WTC11 (cell line): ENCODE measurements around the gene AFF2.

Source experiments
- CREB1 ChIP-seq: sonication (generic); formaldehyde crosslinking; IDR thresholded peaks from 2 replicates; pipeline ENCODE4 v1.8.0; 2023; ENCODE audit warnings: mild to moderate bottlenecking, missing genetic modification reagents
- JUN ChIP-seq: sonication (generic); formaldehyde crosslinking; IDR thresholded peaks from 2 replicates; pipeline ENCODE4 v1.8.0; 2023; ENCODE audit warnings: mild to moderate bottlenecking, missing genetic modification reagents
- SP1 ChIP-seq: sonication (generic); formaldehyde crosslinking; conservative IDR thresholded peaks from 2 replicates; pipeline ENCODE4 v1.8.1; 2022; ENCODE audit warnings: missing genetic modification reagents
- ZNF232 ChIP-seq: sonication (generic); formaldehyde crosslinking; IDR thresholded peaks from 2 replicates; pipeline ENCODE4 v1.8.0; 2022; ENCODE audit warnings: mild to moderate bottlenecking, missing genetic modification reagents
- ZNF423 ChIP-seq: fragments of 250-450 bp; sonication (Bioruptor Pico); IDR thresholded peaks from 2 replicates; pipeline ENCODE4 v2.1.2; 2022; ENCODE audit warnings: mild to moderate bottlenecking, moderate library complexity
- TF ChIP-seq, protein P1 (sequence below): fragments of 200-600 bp; IDR thresholded peaks from 2 replicates; pipeline ENCODE4 v1.8.0; 2022; ENCODE audit warnings: antibody characterized with exemption
- TF ChIP-seq, protein P2 (sequence below): sonication (generic); formaldehyde crosslinking; IDR thresholded peaks from 2 replicates; pipeline ENCODE4 v1.8.0; 2022; ENCODE audit warnings: mild to moderate bottlenecking, missing genetic modification reagents
- TF ChIP-seq, protein P3 (sequence below): sonication (generic); formaldehyde crosslinking; IDR thresholded peaks from 2 replicates; pipeline ENCODE4 v1.8.1; 2023; ENCODE audit warnings: mild to moderate bottlenecking, missing genetic modification reagents
- TF ChIP-seq, protein P4 (sequence below): sonication (generic); formaldehyde crosslinking; IDR thresholded peaks from 2 replicates; pipeline ENCODE4 v1.8.0; 2022; ENCODE audit warnings: mild to moderate bottlenecking, missing genetic modification reagents

DNA sequence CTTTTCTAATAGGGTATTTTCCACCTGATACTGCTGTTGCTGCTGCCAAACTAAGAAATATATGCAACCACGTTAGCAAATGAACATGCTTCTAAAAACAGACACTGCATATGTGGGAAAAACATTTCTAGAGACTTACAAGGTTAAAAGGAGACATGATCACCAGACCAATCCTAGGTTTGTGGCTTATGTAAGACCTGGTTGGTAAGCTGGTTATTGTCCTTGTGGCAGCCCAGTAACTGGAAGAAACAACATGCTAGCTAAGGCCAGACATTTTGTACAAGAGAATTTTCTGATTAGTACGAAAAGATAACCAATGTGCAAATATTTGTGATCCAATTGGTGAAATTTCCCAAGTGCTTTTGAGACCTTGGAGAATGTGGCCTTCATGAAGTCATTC is 112.0 kb downstream of the AFF2 start:
- TF ChIP-seq ZNF423 (no peak), JUN (CRISPR knock-in tag) (no peak), ZNF232 (CRISPR knock-in tag) (no peak), CREB1 (CRISPR knock-in tag) (no peak), SP1 (CRISPR knock-in tag) (no peak)
- TF ChIP-seq, protein P1, sequence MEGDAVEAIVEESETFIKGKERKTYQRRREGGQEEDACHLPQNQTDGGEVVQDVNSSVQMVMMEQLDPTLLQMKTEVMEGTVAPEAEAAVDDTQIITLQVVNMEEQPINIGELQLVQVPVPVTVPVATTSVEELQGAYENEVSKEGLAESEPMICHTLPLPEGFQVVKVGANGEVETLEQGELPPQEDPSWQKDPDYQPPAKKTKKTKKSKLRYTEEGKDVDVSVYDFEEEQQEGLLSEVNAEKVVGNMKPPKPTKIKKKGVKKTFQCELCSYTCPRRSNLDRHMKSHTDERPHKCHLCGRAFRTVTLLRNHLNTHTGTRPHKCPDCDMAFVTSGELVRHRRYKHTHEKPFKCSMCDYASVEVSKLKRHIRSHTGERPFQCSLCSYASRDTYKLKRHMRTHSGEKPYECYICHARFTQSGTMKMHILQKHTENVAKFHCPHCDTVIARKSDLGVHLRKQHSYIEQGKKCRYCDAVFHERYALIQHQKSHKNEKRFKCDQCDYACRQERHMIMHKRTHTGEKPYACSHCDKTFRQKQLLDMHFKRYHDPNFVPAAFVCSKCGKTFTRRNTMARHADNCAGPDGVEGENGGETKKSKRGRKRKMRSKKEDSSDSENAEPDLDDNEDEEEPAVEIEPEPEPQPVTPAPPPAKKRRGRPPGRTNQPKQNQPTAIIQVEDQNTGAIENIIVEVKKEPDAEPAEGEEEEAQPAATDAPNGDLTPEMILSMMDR: no peak
- TF ChIP-seq, protein P2, sequence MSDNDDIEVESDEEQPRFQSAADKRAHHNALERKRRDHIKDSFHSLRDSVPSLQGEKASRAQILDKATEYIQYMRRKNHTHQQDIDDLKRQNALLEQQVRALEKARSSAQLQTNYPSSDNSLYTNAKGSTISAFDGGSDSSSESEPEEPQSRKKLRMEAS (CRISPR knock-in tag): no peak
- TF ChIP-seq, protein P3, sequence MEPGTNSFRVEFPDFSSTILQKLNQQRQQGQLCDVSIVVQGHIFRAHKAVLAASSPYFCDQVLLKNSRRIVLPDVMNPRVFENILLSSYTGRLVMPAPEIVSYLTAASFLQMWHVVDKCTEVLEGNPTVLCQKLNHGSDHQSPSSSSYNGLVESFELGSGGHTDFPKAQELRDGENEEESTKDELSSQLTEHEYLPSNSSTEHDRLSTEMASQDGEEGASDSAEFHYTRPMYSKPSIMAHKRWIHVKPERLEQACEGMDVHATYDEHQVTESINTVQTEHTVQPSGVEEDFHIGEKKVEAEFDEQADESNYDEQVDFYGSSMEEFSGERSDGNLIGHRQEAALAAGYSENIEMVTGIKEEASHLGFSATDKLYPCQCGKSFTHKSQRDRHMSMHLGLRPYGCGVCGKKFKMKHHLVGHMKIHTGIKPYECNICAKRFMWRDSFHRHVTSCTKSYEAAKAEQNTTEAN (CRISPR knock-in tag): no peak
- TF ChIP-seq, protein P4, sequence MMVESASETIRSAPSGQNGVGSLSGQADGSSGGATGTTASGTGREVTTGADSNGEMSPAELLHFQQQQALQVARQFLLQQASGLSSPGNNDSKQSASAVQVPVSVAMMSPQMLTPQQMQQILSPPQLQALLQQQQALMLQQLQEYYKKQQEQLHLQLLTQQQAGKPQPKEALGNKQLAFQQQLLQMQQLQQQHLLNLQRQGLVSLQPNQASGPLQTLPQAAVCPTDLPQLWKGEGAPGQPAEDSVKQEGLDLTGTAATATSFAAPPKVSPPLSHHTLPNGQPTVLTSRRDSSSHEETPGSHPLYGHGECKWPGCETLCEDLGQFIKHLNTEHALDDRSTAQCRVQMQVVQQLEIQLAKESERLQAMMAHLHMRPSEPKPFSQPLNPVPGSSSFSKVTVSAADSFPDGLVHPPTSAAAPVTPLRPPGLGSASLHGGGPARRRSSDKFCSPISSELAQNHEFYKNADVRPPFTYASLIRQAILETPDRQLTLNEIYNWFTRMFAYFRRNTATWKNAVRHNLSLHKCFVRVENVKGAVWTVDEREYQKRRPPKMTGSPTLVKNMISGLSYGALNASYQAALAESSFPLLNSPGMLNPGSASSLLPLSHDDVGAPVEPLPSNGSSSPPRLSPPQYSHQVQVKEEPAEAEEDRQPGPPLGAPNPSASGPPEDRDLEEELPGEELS (CRISPR knock-in tag): no peak
